HepG2 (cell line): ENCODE measurements around the gene VPREB3. TPM values are rescaled to one million over a fixed set of nuclear protein-coding genes. Genes with fewer than 3 reads are reported as not detected.

Experiments
- AHR ChIP-seq: IDR thresholded peaks from 2 replicates; pipeline ENCODE4 v1.6.1; 2018; ENCODE audit warnings: missing genetic modification reagents, missing compliant biosample characterization
- ARHGAP35 ChIP-seq: sonication (generic); formaldehyde crosslinking; IDR thresholded peaks from 2 replicates; pipeline ENCODE4 v1.9.0; 2022; ENCODE audit warnings: mild to moderate bottlenecking, inconsistent platforms, moderate library complexity, missing genetic modification reagents, borderline replicate concordance
- EP300 ChIP-seq, 3 experiments: sonication (generic) in 1 of 3; formaldehyde crosslinking in 1 of 3; IDR thresholded peaks; 2 replicates each; pipeline versions ENCODE4 v1.5.1 to v1.6.1; 2011 to 2020; ENCODE audit warnings: low read depth in 2 of 3, low read length in 2 of 3, borderline replicate concordance in 1 of 3, improper control_type of control experiment in 1 of 3, mild to moderate bottlenecking in 1 of 3, missing genetic modification reagents in 1 of 3, moderate library complexity in 1 of 3
- GZF1 ChIP-seq: sonication (generic); formaldehyde crosslinking; IDR thresholded peaks from 2 replicates; pipeline ENCODE4 v1.5.1; 2020; ENCODE audit warnings: mild to moderate bottlenecking, missing genetic modification reagents
- HDAC2 ChIP-seq: sonication (generic); formaldehyde crosslinking; IDR thresholded peaks from 2 replicates; pipeline ENCODE4 v1.4.0; 2020; ENCODE audit warnings: missing genetic modification reagents
- LCORL ChIP-seq, 2 experiments: fragments of 450-650 bp in 1 of 2; sonication (generic) in 1 of 2; formaldehyde crosslinking in 1 of 2; IDR thresholded peaks; 2 replicates each; pipeline versions ENCODE4 v1.5.0 to v1.6.1; 2017 to 2020; ENCODE audit warnings: antibody characterized with exemption in 1 of 2, missing genetic modification reagents in 1 of 2
- MTF1 ChIP-seq: sonication (generic); formaldehyde crosslinking; IDR thresholded peaks from 2 replicates; pipeline ENCODE4 v1.5.0; 2020; ENCODE audit warnings: missing genetic modification reagents
- PRMT3 ChIP-seq: sonication (generic); formaldehyde crosslinking; IDR thresholded peaks from 2 replicates; pipeline ENCODE4 v1.8.1; 2022; ENCODE audit warnings: low read depth, mild to moderate bottlenecking, moderate library complexity, missing genetic modification reagents, borderline replicate concordance
- RFXAP ChIP-seq: sonication (generic); formaldehyde crosslinking; IDR thresholded peaks from 2 replicates; pipeline ENCODE4 v1.4.0; 2020; ENCODE audit warnings: missing genetic modification reagents, borderline replicate concordance
- ZBTB3 ChIP-seq: sonication (generic); formaldehyde crosslinking; IDR thresholded peaks from 2 replicates; pipeline ENCODE4 v1.4.0; 2020; ENCODE audit warnings: low read depth, mild to moderate bottlenecking, moderate library complexity, missing genetic modification reagents, borderline replicate concordance
- ZNF256 ChIP-seq: sonication (generic); formaldehyde crosslinking; conservative IDR thresholded peaks from 2 replicates; pipeline ENCODE4 v1.4.0; 2020; ENCODE audit warnings: missing genetic modification reagents
- ZNF274 ChIP-seq: sonication (generic); formaldehyde crosslinking; IDR thresholded peaks from 2 replicates; pipeline ENCODE4 v1.5.1; 2020; ENCODE audit warnings: mild to moderate bottlenecking, missing genetic modification reagents
- ZNF460 ChIP-seq: sonication (generic); formaldehyde crosslinking; IDR thresholded peaks from 2 replicates; pipeline ENCODE4 v1.5.1; 2020; ENCODE audit warnings: missing genetic modification reagents, mild to moderate bottlenecking, borderline replicate concordance
- polyA plus RNA-seq, 8 experiments: library from polyadenylated mRNA; depleted of rRNA in 3 of 8; stranded (reverse) in 7 of 8; unstranded in 1 of 8; fragments of >200 nt; fragmentation: Illumina TruSeq in 4 of 8; extraction: Trizol in 4 of 8; gene quantifications; 2 replicates each; pipeline versions ENCODE4 v1.2.1 to v1.2.3, GENCODE V29; 2011 to 2016; ENCODE audit warnings: low read depth in 4 of 8, missing spikeins in 1 of 8, mixed read lengths in 1 of 8; ENCODE audit not compliant: insufficient read depth in 1 of 8
- total RNA-seq, 5 experiments: library from RNA; depleted of rRNA; stranded (reverse); fragments of >200 nt; fragmentation: Illumina TruSeq; extraction: Trizol; gene quantifications; 2 replicates each; pipeline ENCODE4 v1.2.3, GENCODE V29; 2016; ENCODE audit warnings: low read depth in 1 of 5
- TF ChIP-seq, protein P1 (sequence below): sonication (generic); formaldehyde crosslinking; IDR thresholded peaks from 2 replicates; pipeline ENCODE4 v1.4.0; 2020; ENCODE audit warnings: missing genetic modification reagents, borderline replicate concordance
- TF ChIP-seq, protein P2 (sequence below): sonication (generic); formaldehyde crosslinking; IDR thresholded peaks from 2 replicates; pipeline ENCODE4 v1.5.1; 2020; ENCODE audit warnings: mild to moderate bottlenecking, missing genetic modification reagents, moderate library complexity
- TF ChIP-seq, protein P3 (sequence below): sonication (generic); formaldehyde crosslinking; IDR thresholded peaks from 2 replicates; pipeline ENCODE4 v1.4.0; 2020; ENCODE audit warnings: missing genetic modification reagents

Gene VPREB3
- total and polyA plus RNA-seq, 2 of the 13 experiments (the other 11 are each of a cell fraction or from before 2014, with no cell fraction given), result 0.22 TPM; not detected in 1

DNA sequence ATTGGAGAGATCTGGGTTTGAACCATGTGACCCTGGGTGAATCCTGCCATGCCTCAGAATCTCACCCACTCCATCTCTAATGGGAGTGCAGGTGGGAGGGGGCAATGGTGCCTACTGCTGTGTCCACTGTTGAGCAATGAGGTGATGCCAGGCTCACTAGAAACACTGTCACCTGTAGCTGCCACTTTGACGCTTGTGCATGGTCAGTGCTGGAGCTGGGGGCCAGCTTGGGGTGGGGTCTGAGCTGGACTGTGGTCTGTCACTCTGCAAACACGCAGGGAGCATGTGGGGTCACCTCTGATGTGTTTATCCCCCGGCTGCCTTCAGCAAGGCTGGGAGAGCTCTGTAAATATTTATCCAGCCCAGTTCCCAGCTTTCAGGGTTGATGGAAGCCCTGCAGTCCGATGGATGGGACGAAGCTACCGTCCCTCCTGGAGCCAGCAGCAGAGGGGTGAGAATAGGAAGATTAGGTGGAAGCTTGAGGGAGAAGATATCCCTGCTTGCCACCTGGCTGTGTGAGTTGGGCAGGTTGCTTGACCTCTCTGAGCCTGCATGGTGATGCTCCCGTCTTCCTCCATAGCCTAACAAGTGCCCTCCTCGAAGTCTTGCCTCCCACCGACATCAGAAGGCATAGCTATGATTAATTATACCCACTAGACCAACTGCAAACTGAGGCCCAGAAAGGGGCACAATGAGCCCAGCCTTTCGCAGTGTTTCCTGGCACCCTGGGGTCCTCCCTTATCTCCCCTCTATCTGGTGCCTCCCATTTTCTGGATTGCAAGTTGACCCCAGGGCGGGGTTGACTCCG, 20.1 kb upstream of the VPREB3 start (continued):
- TF ChIP-seq, protein P1, sequence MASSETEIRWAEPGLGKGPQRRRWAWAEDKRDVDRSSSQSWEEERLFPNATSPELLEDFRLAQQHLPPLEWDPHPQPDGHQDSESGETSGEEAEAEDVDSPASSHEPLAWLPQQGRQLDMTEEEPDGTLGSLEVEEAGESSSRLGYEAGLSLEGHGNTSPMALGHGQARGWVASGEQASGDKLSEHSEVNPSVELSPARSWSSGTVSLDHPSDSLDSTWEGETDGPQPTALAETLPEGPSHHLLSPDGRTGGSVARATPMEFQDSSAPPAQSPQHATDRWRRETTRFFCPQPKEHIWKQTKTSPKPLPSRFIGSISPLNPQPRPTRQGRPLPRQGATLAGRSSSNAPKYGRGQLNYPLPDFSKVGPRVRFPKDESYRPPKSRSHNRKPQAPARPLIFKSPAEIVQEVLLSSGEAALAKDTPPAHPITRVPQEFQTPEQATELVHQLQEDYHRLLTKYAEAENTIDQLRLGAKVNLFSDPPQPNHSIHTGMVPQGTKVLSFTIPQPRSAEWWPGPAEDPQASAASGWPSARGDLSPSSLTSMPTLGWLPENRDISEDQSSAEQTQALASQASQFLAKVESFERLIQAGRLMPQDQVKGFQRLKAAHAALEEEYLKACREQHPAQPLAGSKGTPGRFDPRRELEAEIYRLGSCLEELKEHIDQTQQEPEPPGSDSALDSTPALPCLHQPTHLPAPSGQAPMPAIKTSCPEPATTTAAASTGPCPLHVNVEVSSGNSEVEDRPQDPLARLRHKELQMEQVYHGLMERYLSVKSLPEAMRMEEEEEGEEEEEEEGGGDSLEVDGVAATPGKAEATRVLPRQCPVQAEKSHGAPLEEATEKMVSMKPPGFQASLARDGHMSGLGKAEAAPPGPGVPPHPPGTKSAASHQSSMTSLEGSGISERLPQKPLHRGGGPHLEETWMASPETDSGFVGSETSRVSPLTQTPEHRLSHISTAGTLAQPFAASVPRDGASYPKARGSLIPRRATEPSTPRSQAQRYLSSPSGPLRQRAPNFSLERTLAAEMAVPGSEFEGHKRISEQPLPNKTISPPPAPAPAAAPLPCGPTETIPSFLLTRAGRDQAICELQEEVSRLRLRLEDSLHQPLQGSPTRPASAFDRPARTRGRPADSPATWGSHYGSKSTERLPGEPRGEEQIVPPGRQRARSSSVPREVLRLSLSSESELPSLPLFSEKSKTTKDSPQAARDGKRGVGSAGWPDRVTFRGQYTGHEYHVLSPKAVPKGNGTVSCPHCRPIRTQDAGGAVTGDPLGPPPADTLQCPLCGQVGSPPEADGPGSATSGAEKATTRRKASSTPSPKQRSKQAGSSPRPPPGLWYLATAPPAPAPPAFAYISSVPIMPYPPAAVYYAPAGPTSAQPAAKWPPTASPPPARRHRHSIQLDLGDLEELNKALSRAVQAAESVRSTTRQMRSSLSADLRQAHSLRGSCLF (CRISPR knock-in tag), result no peak
- TF ChIP-seq ZNF274 (CRISPR knock-in tag) (no peak), RFXAP (CRISPR knock-in tag) (no peak), MTF1 (no peak), PRMT3 (CRISPR knock-in tag) (no peak), GZF1 (CRISPR knock-in tag) (no peak), LCORL (IDR thresholded peaks at IDR 0.05) (no peak), LCORL (CRISPR knock-in tag; IDR thresholded peaks at IDR 0.05) (peak; percentile 93), ZNF256 (CRISPR knock-in tag) (0 out of 2 replicates have a peak, but pooled peaks have one; percentile 44), AHR (peak; percentile 46; the same call in 1 of the 2 replicates), EP300 (IDR thresholded peaks at IDR 0.05; ENCODE audit: low read depth in 2 of 2, low read length in 2 of 2) (peak; percentile 64 to 91; a peak in 3 of 4 replicates), EP300 (CRISPR knock-in tag; IDR thresholded peaks at IDR 0.05; ENCODE audit: borderline replicate concordance) (peak; percentile 69; the same call in 1 of the 2 replicates), ARHGAP35 (CRISPR knock-in tag) (peak; percentile 21; the same call in 1 of the 2 replicates), ZBTB3 (CRISPR knock-in tag) (no peak), HDAC2 (CRISPR knock-in tag) (peak; percentile 91), ZNF460 (no peak; the same call in 1 of the 2 replicates)
- TF ChIP-seq, protein P2, sequence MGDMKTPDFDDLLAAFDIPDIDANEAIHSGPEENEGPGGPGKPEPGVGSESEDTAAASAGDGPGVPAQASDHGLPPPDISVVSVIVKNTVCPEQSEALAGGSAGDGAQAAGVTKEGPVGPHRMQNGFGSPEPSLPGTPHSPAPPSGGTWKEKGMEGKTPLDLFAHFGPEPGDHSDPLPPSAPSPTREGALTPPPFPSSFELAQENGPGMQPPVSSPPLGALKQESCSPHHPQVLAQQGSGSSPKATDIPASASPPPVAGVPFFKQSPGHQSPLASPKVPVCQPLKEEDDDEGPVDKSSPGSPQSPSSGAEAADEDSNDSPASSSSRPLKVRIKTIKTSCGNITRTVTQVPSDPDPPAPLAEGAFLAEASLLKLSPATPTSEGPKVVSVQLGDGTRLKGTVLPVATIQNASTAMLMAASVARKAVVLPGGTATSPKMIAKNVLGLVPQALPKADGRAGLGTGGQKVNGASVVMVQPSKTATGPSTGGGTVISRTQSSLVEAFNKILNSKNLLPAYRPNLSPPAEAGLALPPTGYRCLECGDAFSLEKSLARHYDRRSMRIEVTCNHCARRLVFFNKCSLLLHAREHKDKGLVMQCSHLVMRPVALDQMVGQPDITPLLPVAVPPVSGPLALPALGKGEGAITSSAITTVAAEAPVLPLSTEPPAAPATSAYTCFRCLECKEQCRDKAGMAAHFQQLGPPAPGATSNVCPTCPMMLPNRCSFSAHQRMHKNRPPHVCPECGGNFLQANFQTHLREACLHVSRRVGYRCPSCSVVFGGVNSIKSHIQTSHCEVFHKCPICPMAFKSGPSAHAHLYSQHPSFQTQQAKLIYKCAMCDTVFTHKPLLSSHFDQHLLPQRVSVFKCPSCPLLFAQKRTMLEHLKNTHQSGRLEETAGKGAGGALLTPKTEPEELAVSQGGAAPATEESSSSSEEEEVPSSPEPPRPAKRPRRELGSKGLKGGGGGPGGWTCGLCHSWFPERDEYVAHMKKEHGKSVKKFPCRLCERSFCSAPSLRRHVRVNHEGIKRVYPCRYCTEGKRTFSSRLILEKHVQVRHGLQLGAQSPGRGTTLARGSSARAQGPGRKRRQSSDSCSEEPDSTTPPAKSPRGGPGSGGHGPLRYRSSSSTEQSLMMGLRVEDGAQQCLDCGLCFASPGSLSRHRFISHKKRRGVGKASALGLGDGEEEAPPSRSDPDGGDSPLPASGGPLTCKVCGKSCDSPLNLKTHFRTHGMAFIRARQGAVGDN (CRISPR knock-in tag), result peak; percentile 89
- TF ChIP-seq, protein P3, sequence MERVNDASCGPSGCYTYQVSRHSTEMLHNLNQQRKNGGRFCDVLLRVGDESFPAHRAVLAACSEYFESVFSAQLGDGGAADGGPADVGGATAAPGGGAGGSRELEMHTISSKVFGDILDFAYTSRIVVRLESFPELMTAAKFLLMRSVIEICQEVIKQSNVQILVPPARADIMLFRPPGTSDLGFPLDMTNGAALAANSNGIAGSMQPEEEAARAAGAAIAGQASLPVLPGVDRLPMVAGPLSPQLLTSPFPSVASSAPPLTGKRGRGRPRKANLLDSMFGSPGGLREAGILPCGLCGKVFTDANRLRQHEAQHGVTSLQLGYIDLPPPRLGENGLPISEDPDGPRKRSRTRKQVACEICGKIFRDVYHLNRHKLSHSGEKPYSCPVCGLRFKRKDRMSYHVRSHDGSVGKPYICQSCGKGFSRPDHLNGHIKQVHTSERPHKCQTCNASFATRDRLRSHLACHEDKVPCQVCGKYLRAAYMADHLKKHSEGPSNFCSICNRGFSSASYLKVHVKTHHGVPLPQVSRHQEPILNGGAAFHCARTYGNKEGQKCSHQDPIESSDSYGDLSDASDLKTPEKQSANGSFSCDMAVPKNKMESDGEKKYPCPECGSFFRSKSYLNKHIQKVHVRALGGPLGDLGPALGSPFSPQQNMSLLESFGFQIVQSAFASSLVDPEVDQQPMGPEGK (CRISPR knock-in tag), result peak; percentile 97
